MCF 10A (cell line): Measurements from ENCODE around the gene DDX31. TPM values are rescaled to one million over a fixed set of nuclear protein-coding genes. Genes with fewer than 3 reads are reported as not detected.

Source experiments
- BruUV-seq: library from RNA; stranded (reverse); fragments of 400-500 nt; replicated peaks from 2 replicates; lab custom pipeline; 2021; lab: Mats Ljungman, UMichigan
- CTCF ChIA-PET: fragments of 300-600 bp; sonication (Branson Sonifier 250); formaldehyde crosslinking; extraction: SDS; loops from one replicate; lab custom pipeline; 2021; ENCODE audit warnings: antibody characterized with exemption, inconsistent platforms; lab: Yijun Ruan, JAX
- POLR2A ChIA-PET: fragments of 300-600, 350-650 bp; sonication (Branson Sonifier 250); formaldehyde crosslinking; extraction: SDS; loops from one replicate; lab custom pipeline; 2020; ENCODE audit warnings: antibody characterized with exemption, inconsistent platforms; lab: Yijun Ruan, JAX
- DNase-seq: peaks from one replicate; pipeline ENCODE4 v3.0.0-alpha.2; 2018; ENCODE audit not compliant: unreplicated experiment
- H3K27ac Mint-ChIP-seq: one replicate; pipeline ENCODE4 v1.8.0; 2022; ENCODE audit warnings: mild to moderate bottlenecking, low read depth, mixed read lengths; ENCODE audit not compliant: unreplicated experiment
- H3K27me3 Mint-ChIP-seq: one replicate; pipeline ENCODE4 v1.8.0; 2022; ENCODE audit warnings: mixed read lengths; ENCODE audit not compliant: insufficient read depth, unreplicated experiment
- H3K36me3 Mint-ChIP-seq: one replicate; pipeline ENCODE4 v1.8.0; 2022; ENCODE audit warnings: mild to moderate bottlenecking, moderate library complexity, mixed read lengths; ENCODE audit not compliant: insufficient read depth, unreplicated experiment
- H3K4me1 Mint-ChIP-seq: one replicate; pipeline ENCODE4 v1.8.0; 2022; ENCODE audit warnings: mixed read lengths; ENCODE audit not compliant: insufficient read depth, unreplicated experiment
- H3K4me3 Mint-ChIP-seq: one replicate; pipeline ENCODE4 v1.8.0; 2022; ENCODE audit warnings: mild to moderate bottlenecking, moderate library complexity, mixed read lengths; ENCODE audit not compliant: unreplicated experiment
- H3K9me3 Mint-ChIP-seq: one replicate; pipeline ENCODE4 v1.8.0; 2022; ENCODE audit warnings: mixed read lengths; ENCODE audit not compliant: unreplicated experiment
- intact Hi-C: fragments of 100-400 bp; cut with micrococcal nuclease; formaldehyde crosslinking; loops from 2 replicates; pipeline ENCODE4 v1.14.1; 2022
- total RNA-seq: library from RNA; stranded (reverse); gene quantifications from 2 replicates; pipeline ENCODE4 v1.2.3, GENCODE V29; 2022
- TF ChIP-seq, protein P1 (sequence below): fragments of 200-600 bp; IDR thresholded peaks from one replicate; pipeline ENCODE4 v1.8.0; 2022; ENCODE audit warnings: antibody characterized with exemption, mild to moderate bottlenecking; ENCODE audit not compliant: unreplicated experiment

DDX31 gene
- total RNA-seq, 1 experiment from 2014 or later = 28.8 TPM

DNA sequence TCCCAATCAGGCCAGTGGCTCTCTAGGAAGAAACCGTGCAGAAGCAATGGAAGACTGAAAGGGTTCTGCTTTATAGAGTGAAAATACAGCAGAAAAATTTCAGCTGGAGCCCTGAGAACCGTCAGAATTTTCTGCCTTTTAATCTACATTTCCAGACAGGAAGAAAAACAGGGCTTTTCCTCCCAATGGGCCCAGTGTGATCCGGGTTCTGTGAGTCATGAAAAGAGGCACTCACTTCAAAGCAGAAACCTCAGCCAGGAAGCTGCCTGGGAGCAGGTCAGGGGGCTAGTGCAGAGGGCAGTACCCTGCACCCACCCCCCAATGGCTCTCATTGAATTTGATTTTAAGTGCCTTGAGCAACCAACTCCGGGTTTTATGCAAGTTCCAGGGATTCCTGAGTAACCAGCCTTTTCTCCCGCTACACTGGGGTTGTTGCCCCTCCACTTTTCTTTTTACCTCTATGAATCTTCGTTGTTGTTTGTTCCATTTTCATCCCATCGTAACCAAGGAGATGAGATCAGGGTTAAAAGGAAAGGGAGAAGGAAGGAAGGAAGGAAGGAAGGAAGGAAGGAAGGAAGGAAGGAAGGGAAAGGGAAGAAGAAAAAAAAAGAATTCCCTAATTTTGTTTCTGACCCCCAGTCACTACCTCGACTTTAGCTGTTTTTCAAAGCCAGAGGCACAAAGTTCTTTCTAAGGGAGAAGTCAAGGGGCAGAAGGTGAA, 86.0 kb downstream of the DDX31 start:
- BruUV-seq = no TSS peak
- Mint-ChIP-seq H3K4me3 (no peak overlapping the region), H3K36me3 (no peaks in the 10 kb centered on the region), H3K9me3 (no peaks in the 10 kb centered on the region), H3K27me3 (peaks cover 50% of the 10 kb centered on the region), H3K27ac (no peak overlapping the region), H3K4me1 (no peaks in the 10 kb centered on the region)
- intact Hi-C loops = no loop called here
- ChIA-PET POLR2A (no interaction called here), CTCF (interaction anchor here (1.2 kb wide), 1 partner anchor 9 kb away, joined by 5 read pairs; no protein-coding TSS in a partner anchor)
- TF ChIP-seq, protein P1, sequence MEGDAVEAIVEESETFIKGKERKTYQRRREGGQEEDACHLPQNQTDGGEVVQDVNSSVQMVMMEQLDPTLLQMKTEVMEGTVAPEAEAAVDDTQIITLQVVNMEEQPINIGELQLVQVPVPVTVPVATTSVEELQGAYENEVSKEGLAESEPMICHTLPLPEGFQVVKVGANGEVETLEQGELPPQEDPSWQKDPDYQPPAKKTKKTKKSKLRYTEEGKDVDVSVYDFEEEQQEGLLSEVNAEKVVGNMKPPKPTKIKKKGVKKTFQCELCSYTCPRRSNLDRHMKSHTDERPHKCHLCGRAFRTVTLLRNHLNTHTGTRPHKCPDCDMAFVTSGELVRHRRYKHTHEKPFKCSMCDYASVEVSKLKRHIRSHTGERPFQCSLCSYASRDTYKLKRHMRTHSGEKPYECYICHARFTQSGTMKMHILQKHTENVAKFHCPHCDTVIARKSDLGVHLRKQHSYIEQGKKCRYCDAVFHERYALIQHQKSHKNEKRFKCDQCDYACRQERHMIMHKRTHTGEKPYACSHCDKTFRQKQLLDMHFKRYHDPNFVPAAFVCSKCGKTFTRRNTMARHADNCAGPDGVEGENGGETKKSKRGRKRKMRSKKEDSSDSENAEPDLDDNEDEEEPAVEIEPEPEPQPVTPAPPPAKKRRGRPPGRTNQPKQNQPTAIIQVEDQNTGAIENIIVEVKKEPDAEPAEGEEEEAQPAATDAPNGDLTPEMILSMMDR = no peak
- DNase-seq = no peak

DNA sequence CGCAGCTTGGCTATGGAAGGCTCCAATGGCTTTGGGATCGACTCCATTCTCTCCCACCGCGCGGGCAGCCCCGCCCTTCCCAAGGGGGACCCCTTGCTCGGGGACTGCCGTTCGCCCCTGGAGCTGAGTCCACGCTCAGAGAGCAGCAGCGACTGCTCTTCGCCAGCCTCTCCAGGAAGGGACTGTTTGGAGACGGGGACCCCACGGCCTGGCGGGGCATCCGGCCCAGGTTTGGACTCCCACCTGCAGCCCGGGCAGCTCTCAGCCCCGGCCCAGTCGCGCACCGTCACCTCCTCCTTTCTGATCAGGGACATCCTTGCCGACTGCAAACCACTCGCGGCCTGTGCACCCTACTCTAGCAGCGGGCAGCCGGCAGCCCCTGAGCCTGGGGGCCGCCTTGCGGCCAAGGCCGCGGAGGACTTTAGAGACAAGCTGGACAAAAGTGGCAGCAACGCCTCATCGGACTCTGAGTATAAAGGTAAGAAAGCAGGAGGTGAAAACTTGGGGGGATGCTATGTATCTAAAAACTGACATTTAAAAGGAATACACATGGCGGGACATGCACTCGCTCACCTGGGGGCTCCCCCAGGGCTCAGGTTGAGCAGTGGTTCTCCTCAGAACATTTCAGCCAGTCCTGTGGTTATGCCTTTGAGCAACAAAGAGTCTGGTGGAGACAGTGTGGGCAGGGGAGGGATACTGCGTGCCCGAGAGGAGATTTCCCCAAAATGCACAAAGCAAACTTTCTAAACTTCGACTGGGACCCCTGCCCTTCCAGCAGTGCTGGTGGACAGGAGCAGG, 86.8 kb downstream of the DDX31 start:
- ChIA-PET POLR2A (interaction anchor here (1.0 kb wide), 1 partner anchor 15 kb away, joined by 3 read pairs; no protein-coding TSS in a partner anchor), CTCF (interaction anchor here (0.6 kb wide), 1 partner anchor 68 kb away, joined by 6 read pairs; no protein-coding TSS in a partner anchor)
- Mint-ChIP-seq H3K4me1 (no peaks in the 10 kb centered on the region), H3K9me3 (no peaks in the 10 kb centered on the region), H3K36me3 (no peaks in the 10 kb centered on the region), H3K27ac (no peak overlapping the region), H3K4me3 (no peak overlapping the region), H3K27me3 (peaks cover 57% of the 10 kb centered on the region)
- intact Hi-C loops = no loop called here
- no peak for DNase-seq
- TF ChIP-seq, protein P1 = no peak
- BruUV-seq = no TSS peak

DNA sequence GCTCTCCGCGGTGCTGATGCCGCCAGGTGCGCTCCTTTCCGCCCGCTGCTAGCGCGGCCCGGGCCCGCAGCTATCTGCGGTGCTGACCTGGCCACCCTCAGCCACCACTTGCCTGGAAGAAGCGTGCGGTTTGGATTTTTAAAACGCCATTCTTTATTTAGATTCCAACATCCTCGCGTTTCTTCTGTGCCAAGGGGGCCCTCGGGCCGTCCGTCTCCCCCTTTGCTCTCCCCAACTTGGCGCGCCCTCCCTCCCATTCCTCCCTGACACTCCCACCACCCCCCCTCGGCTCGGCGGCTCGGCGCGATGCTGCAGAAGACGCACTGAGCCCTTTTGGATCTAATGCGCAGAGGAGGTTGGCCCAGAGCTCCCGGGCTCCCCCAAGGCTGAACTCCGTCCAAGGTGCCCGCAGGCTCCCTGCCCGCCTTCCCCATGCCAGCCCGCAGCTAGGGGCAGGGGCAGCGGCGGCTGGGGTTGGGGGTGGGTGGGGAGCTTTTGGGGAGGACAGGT, 87.5 kb downstream of the DDX31 start, which contains the start of gene BARHL1:
Gene BARHL1 (plus strand): TSS at position 331 of the 510 bp plus-strand sequence. CDS start 192 bp downstream, outside the sequence.
- ChIA-PET CTCF (interaction anchor here (0.6 kb wide), 2 partner anchors 68 to 160 kb away, joined by 4 to 6 read pairs; no protein-coding TSS in a partner anchor), POLR2A (interaction anchor here (1.0 kb wide), 1 partner anchor 15 kb away, joined by 3 read pairs; no protein-coding TSS in a partner anchor)
- BruUV-seq = no TSS peak
- no peak within 1 kb of the TSS for H3K27ac Mint-ChIP-seq
- no peaks in the 10 kb centered on the region for H3K4me1 Mint-ChIP-seq
- H3K4me3 Mint-ChIP-seq = peak within 1 kb of the TSS; percentile 11
- no peaks in the 10 kb centered on the region for H3K9me3 Mint-ChIP-seq
- no peak for DNase-seq
- H3K27me3 Mint-ChIP-seq = peaks cover 64% of the 10 kb centered on the region
- TF ChIP-seq, protein P1 = no peak
- intact Hi-C loops = no loop called here
- H3K36me3 Mint-ChIP-seq = no peaks in the 10 kb centered on the region
